Measurements from ENCODE around the gene ZBTB4. TPM values are rescaled to one million over a fixed set of nuclear protein-coding genes. Genes with fewer than 3 reads are reported as not detected.

The ZBTB4 gene
- total RNA-seq, 1 donor from 2014 or later: 26.8 TPM

- Mint-ChIP-seq H3K36me3 (ENCODE audit: insufficient read depth) (peaks cover 34% of the 10 kb centered on the region), H3K27ac (no peak overlapping the region), H3K4me3 (ENCODE audit: low read depth) (no peak overlapping the region)
Observed at GRCh38 chr17:7508846-7509245, 29.4 kb upstream of the ZBTB4 start.

GRCh38 chr17:7508145-7508544, 28.7 kb upstream of the ZBTB4 start:
- H3K27me3 Mint-ChIP-seq: no peaks in the 10 kb centered on the region
- no peaks in the 10 kb centered on the region for H3K4me1 Mint-ChIP-seq (ENCODE audit: low read depth)
- peak overlapping the region; percentile 33 for H3K27ac Mint-ChIP-seq
- DNase-seq (ENCODE audit: low spot score, unreplicated experiment): no peak
- H3K9me3 Mint-ChIP-seq (ENCODE audit: low read depth): no peaks in the 10 kb centered on the region
- no peak for TF ChIP-seq CTCF (IDR thresholded peaks at IDR 0.05; ENCODE audit: unreplicated experiment)
- no peak overlapping the region for H3K4me3 Mint-ChIP-seq (ENCODE audit: low read depth)
- H3K36me3 Mint-ChIP-seq (ENCODE audit: insufficient read depth): peaks cover 39% of the 10 kb centered on the region

More at GRCh38 chr17:7508846-7509245, 29.4 kb upstream of the ZBTB4 start:
- H3K27me3 Mint-ChIP-seq: no peaks in the 10 kb centered on the region
- DNase-seq (ENCODE audit: low spot score, unreplicated experiment): no peak
- H3K4me1 Mint-ChIP-seq (ENCODE audit: low read depth): no peaks in the 10 kb centered on the region
- no peaks in the 10 kb centered on the region for H3K9me3 Mint-ChIP-seq (ENCODE audit: low read depth)
- TF ChIP-seq CTCF (IDR thresholded peaks at IDR 0.05; ENCODE audit: unreplicated experiment): no peak

GRCh38 chr17:7503521-7503920, 24.1 kb upstream of the ZBTB4 start:
- no peaks in the 10 kb centered on the region for H3K9me3 Mint-ChIP-seq (ENCODE audit: low read depth)
- no peak for DNase-seq (ENCODE audit: low spot score, unreplicated experiment)
- H3K36me3 Mint-ChIP-seq (ENCODE audit: insufficient read depth): peaks cover 39% of the 10 kb centered on the region
- no peak overlapping the region for H3K27ac Mint-ChIP-seq
- no peaks in the 10 kb centered on the region for H3K27me3 Mint-ChIP-seq
- no peak for TF ChIP-seq CTCF (IDR thresholded peaks at IDR 0.05; ENCODE audit: unreplicated experiment)
- H3K4me3 Mint-ChIP-seq (ENCODE audit: low read depth): no peak overlapping the region
- no peaks in the 10 kb centered on the region for H3K4me1 Mint-ChIP-seq (ENCODE audit: low read depth)

- Mint-ChIP-seq H3K4me1 (ENCODE audit: low read depth) (no peaks in the 10 kb centered on the region), H3K36me3 (ENCODE audit: insufficient read depth) (peaks cover 38% of the 10 kb centered on the region), H3K4me3 (ENCODE audit: low read depth) (no peak overlapping the region), H3K27ac (no peak overlapping the region), H3K27me3 (no peaks in the 10 kb centered on the region), H3K9me3 (ENCODE audit: low read depth) (no peaks in the 10 kb centered on the region)
- TF ChIP-seq CTCF (IDR thresholded peaks at IDR 0.05; ENCODE audit: unreplicated experiment): peak; percentile 34
- no peak for DNase-seq (ENCODE audit: low spot score, unreplicated experiment)
Observed at GRCh38 chr17:7502987-7503386, 23.6 kb upstream of the ZBTB4 start.

GRCh38 chr17:7502171-7502847, 22.9 kb upstream of the ZBTB4 start:
- no peaks in the 10 kb centered on the region for H3K27me3 Mint-ChIP-seq
- no peak overlapping the region for H3K27ac Mint-ChIP-seq
- H3K9me3 Mint-ChIP-seq (ENCODE audit: low read depth): no peaks in the 10 kb centered on the region
- H3K4me3 Mint-ChIP-seq (ENCODE audit: low read depth): no peak overlapping the region
- peaks cover 36% of the 10 kb centered on the region for H3K36me3 Mint-ChIP-seq (ENCODE audit: insufficient read depth)
- H3K4me1 Mint-ChIP-seq (ENCODE audit: low read depth): no peaks in the 10 kb centered on the region
- no peak for DNase-seq (ENCODE audit: low spot score, unreplicated experiment)
- no peak for TF ChIP-seq CTCF (IDR thresholded peaks at IDR 0.05; ENCODE audit: unreplicated experiment)
